ENCODE data around the gene TMEM171. TPM values are rescaled to one million over a fixed set of nuclear protein-coding genes. Genes with fewer than 3 reads are reported as not detected.

TMEM171 gene
- total and polyA plus RNA-seq, 4 donors = 1.0 to 2.1 (median 1.4) TPM; not detected in 1

- TF ChIP-seq, protein P1, sequence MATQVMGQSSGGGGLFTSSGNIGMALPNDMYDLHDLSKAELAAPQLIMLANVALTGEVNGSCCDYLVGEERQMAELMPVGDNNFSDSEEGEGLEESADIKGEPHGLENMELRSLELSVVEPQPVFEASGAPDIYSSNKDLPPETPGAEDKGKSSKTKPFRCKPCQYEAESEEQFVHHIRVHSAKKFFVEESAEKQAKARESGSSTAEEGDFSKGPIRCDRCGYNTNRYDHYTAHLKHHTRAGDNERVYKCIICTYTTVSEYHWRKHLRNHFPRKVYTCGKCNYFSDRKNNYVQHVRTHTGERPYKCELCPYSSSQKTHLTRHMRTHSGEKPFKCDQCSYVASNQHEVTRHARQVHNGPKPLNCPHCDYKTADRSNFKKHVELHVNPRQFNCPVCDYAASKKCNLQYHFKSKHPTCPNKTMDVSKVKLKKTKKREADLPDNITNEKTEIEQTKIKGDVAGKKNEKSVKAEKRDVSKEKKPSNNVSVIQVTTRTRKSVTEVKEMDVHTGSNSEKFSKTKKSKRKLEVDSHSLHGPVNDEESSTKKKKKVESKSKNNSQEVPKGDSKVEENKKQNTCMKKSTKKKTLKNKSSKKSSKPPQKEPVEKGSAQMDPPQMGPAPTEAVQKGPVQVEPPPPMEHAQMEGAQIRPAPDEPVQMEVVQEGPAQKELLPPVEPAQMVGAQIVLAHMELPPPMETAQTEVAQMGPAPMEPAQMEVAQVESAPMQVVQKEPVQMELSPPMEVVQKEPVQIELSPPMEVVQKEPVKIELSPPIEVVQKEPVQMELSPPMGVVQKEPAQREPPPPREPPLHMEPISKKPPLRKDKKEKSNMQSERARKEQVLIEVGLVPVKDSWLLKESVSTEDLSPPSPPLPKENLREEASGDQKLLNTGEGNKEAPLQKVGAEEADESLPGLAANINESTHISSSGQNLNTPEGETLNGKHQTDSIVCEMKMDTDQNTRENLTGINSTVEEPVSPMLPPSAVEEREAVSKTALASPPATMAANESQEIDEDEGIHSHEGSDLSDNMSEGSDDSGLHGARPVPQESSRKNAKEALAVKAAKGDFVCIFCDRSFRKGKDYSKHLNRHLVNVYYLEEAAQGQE (IDR thresholded peaks at IDR 0.05) = no peak
- no peak for TF ChIP-seq RAD21 (IDR thresholded peaks at IDR 0.05)
Observed at GRCh38 chr5:73129143-73129542, 8.8 kb downstream of the TMEM171 start (continued).

- H3K27me3 ChIP-seq (ENCODE audit: control insufficient read depth in 4 of 4, insufficient read depth in 4 of 4, low read length in 3 of 4) = no peaks in the 10 kb centered on the region
- no peak overlapping the region for H3K27ac ChIP-seq (ENCODE audit: low read depth in 1 of 2, low read length in 2 of 2)
- TF ChIP-seq RXRA (IDR thresholded peaks at IDR 0.05) (no peak), MAX (IDR thresholded peaks at IDR 0.05) (no peak), HNF4G (IDR thresholded peaks at IDR 0.05) (no peak)
- TF ChIP-seq, protein P2, sequence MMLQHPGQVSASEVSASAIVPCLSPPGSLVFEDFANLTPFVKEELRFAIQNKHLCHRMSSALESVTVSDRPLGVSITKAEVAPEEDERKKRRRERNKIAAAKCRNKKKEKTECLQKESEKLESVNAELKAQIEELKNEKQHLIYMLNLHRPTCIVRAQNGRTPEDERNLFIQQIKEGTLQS (IDR thresholded peaks at IDR 0.05) = no peak
- no peaks in the 10 kb centered on the region for H3K4me1 ChIP-seq (ENCODE audit: control insufficient read depth in 4 of 4, insufficient read depth in 4 of 4, low read length in 3 of 4)
- no peak overlapping the region for H3K9ac ChIP-seq (ENCODE audit: low read depth in 1 of 2, low read length in 2 of 2)
- no peak overlapping the region for H3K4me3 ChIP-seq (ENCODE audit: low read depth in 1 of 3, low read length in 3 of 3)
- no peaks in the 10 kb centered on the region for H3K36me3 ChIP-seq (ENCODE audit: control insufficient read depth in 4 of 4, insufficient read depth in 3 of 4, low read depth in 1 of 4, low read length in 3 of 4)
- no peaks in the 10 kb centered on the region for H3K9me3 ChIP-seq (ENCODE audit: control insufficient read depth in 4 of 4, low read length in 3 of 4)
- no peak for DNase-seq (ENCODE audit: low spot score)
- 88% methylated on average over 1 of the region's 1 CpG for WGBS
Observed at GRCh38 chr5:73130811-73131210, 10.4 kb downstream of the TMEM171 start.

- Histone ChIP-seq H3K27ac (ENCODE audit: low read depth in 1 of 2, low read length in 2 of 2) (no peak overlapping the region), H3K36me3 (ENCODE audit: control insufficient read depth in 4 of 4, insufficient read depth in 3 of 4, low read depth in 1 of 4, low read length in 3 of 4) (no peaks in the 10 kb centered on the region), H3K4me3 (ENCODE audit: low read depth in 1 of 3, low read length in 3 of 3) (no peak overlapping the region), H3K4me1 (ENCODE audit: control insufficient read depth in 4 of 4, insufficient read depth in 4 of 4, low read length in 3 of 4) (no peaks in the 10 kb centered on the region), H3K9ac (ENCODE audit: low read depth in 1 of 2, low read length in 2 of 2) (no peak overlapping the region), H3K27me3 (ENCODE audit: control insufficient read depth in 4 of 4, insufficient read depth in 4 of 4, low read length in 3 of 4) (no peaks in the 10 kb centered on the region), H3K9me3 (ENCODE audit: control insufficient read depth in 4 of 4, low read length in 3 of 4) (no peaks in the 10 kb centered on the region)
- WGBS = 81% methylated on average over 3 of the region's 3 CpGs
- DNase-seq (ENCODE audit: low spot score) = no peak
- no peak for TF ChIP-seq MAX (IDR thresholded peaks at IDR 0.05)
- TF ChIP-seq, protein P3, sequence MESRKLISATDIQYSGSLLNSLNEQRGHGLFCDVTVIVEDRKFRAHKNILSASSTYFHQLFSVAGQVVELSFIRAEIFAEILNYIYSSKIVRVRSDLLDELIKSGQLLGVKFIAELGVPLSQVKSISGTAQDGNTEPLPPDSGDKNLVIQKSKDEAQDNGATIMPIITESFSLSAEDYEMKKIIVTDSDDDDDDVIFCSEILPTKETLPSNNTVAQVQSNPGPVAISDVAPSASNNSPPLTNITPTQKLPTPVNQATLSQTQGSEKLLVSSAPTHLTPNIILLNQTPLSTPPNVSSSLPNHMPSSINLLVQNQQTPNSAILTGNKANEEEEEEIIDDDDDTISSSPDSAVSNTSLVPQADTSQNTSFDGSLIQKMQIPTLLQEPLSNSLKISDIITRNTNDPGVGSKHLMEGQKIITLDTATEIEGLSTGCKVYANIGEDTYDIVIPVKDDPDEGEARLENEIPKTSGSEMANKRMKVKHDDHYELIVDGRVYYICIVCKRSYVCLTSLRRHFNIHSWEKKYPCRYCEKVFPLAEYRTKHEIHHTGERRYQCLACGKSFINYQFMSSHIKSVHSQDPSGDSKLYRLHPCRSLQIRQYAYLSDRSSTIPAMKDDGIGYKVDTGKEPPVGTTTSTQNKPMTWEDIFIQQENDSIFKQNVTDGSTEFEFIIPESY (IDR thresholded peaks at IDR 0.05) = no peak
- no peak for TF ChIP-seq GABPA (IDR thresholded peaks at IDR 0.05 in 1 of 2, conservative IDR thresholded peaks at IDR 0.05 in 1 of 2)
- TF ChIP-seq, protein P2 (IDR thresholded peaks at IDR 0.05) = no peak
Observed at GRCh38 chr5:73131711-73132425, 11.5 kb downstream of the TMEM171 start.

Measured in liver (tissue), 9 donors.